ENCODE data around the gene GPR68. TPM values are rescaled to one million over a fixed set of nuclear protein-coding genes. Genes with fewer than 3 reads are reported as not detected.

Gene GPR68
- polyA plus RNA-seq, 1 donor from 2014 or later = 2.1 TPM

- no peaks in the 10 kb centered on the region for H3K79me2 ChIP-seq (replicated peaks; ENCODE audit: insufficient read depth, low read length)
- peaks cover 8% of the 10 kb centered on the region for H3K27me3 ChIP-seq (ENCODE audit: insufficient read depth, low read depth, low read length)
- H3K9me2 ChIP-seq (ENCODE audit: insufficient read depth, low read length) = no peaks in the 10 kb centered on the region
- H3K27ac ChIP-seq (ENCODE audit: low read length) = no peak overlapping the region
- H3K4me3 ChIP-seq (ENCODE audit: low read length) = no peak overlapping the region
- TF ChIP-seq EP300 (conservative IDR thresholded peaks at IDR 0.05; ENCODE audit: poor library complexity, severe bottlenecking) (no peak), POLR2AphosphoS5 (IDR thresholded peaks at IDR 0.05) (no peak), REST (IDR thresholded peaks at IDR 0.05; ENCODE audit: borderline replicate concordance) (no peak), RAD21 (conservative IDR thresholded peaks at IDR 0.05) (no peak), MXI1 (conservative IDR thresholded peaks at IDR 0.05; ENCODE audit: poor library complexity, severe bottlenecking) (no peak), CTCF (IDR thresholded peaks at IDR 0.05; ENCODE audit: poor library complexity, severe bottlenecking) (no peak), SMC3 (conservative IDR thresholded peaks at IDR 0.05; ENCODE audit: poor library complexity) (no peak), EZH2 (IDR thresholded peaks at IDR 0.05; ENCODE audit: borderline replicate concordance, insufficient read depth, low read length, poor library complexity, severe bottlenecking) (no peak), TAF1 (IDR thresholded peaks at IDR 0.05; ENCODE audit: low read depth) (no peak)
- no peaks in the 10 kb centered on the region for H3F3A ChIP-seq (ENCODE audit: insufficient read depth, low read length, poor library complexity, severe bottlenecking)
- H3K9ac ChIP-seq (ENCODE audit: low read length) = no peak overlapping the region
- no peaks in the 10 kb centered on the region for H4K20me1 ChIP-seq (ENCODE audit: insufficient read depth)
- no peaks in the 10 kb centered on the region for H3K9me3 ChIP-seq (ENCODE audit: low read length)
- no peak overlapping the region for H2AFZ ChIP-seq (ENCODE audit: low read depth, low read length)
- H3K4me2 ChIP-seq (ENCODE audit: low read length) = no peak overlapping the region
- no peaks in the 10 kb centered on the region for H3K36me3 ChIP-seq (ENCODE audit: insufficient read depth, low read length)
Observed at GRCh38 chr14:91258876-91259275, 14.4 kb upstream of the GPR68 start.

GRCh38 chr14:91258011-91258618 lies 13.6 kb upstream of the GPR68 start:
- H3K4me3 ChIP-seq (ENCODE audit: low read length) = no peak overlapping the region
- no peaks in the 10 kb centered on the region for H3K9me3 ChIP-seq (ENCODE audit: low read length)
- no peak overlapping the region for H3K27ac ChIP-seq (ENCODE audit: low read length)
- H3K4me2 ChIP-seq (ENCODE audit: low read length) = no peak overlapping the region
- no peaks in the 10 kb centered on the region for H3K9me2 ChIP-seq (ENCODE audit: insufficient read depth, low read length)
- no peak overlapping the region for H3K9ac ChIP-seq (ENCODE audit: low read length)
- no peaks in the 10 kb centered on the region for H3K79me2 ChIP-seq (replicated peaks; ENCODE audit: insufficient read depth, low read length)
- TF ChIP-seq RAD21 (conservative IDR thresholded peaks at IDR 0.05) = no peak
- no peak for TF ChIP-seq TAF1 (IDR thresholded peaks at IDR 0.05; ENCODE audit: low read depth)
- no peak for TF ChIP-seq CTCF (IDR thresholded peaks at IDR 0.05; ENCODE audit: poor library complexity, severe bottlenecking)
- TF ChIP-seq POLR2AphosphoS5 (IDR thresholded peaks at IDR 0.05) = no peak
- no peak for TF ChIP-seq MXI1 (conservative IDR thresholded peaks at IDR 0.05; ENCODE audit: poor library complexity, severe bottlenecking)
- TF ChIP-seq SMC3 (conservative IDR thresholded peaks at IDR 0.05; ENCODE audit: poor library complexity) = no peak
- no peak for TF ChIP-seq EP300 (conservative IDR thresholded peaks at IDR 0.05; ENCODE audit: poor library complexity, severe bottlenecking)
- no peak for TF ChIP-seq EZH2 (IDR thresholded peaks at IDR 0.05; ENCODE audit: borderline replicate concordance, insufficient read depth, low read length, poor library complexity, severe bottlenecking)
- TF ChIP-seq REST (IDR thresholded peaks at IDR 0.05; ENCODE audit: borderline replicate concordance) = no peak
- peaks cover 4% of the 10 kb centered on the region for H3K27me3 ChIP-seq (ENCODE audit: insufficient read depth, low read depth, low read length)
- H3F3A ChIP-seq (ENCODE audit: insufficient read depth, low read length, poor library complexity, severe bottlenecking) = no peaks in the 10 kb centered on the region
- no peak overlapping the region for H2AFZ ChIP-seq (ENCODE audit: low read depth, low read length)
- H3K36me3 ChIP-seq (ENCODE audit: insufficient read depth, low read length) = no peaks in the 10 kb centered on the region
- no peaks in the 10 kb centered on the region for H4K20me1 ChIP-seq (ENCODE audit: insufficient read depth)

Data from neural cell (in vitro differentiated cells).